SK-N-MC (cell line): ENCODE measurements around the gene ANKFN1.

Experiments
- EZH2 ChIP-seq: fragments of 200-600 bp; sonication (generic); IDR thresholded peaks from one replicate; pipeline ENCODE4 v1.6.1; 2017; ENCODE audit warnings: antibody characterized with exemption
- FOXP2 ChIP-seq: optimal IDR thresholded peaks from 2 replicates; pipeline ENCODE3; 2011; ENCODE audit warnings: mild to moderate bottlenecking, moderate library complexity; ENCODE audit not compliant: insufficient read depth; ENCODE audit errors: extremely low read length, control extremely low read depth
- POLR2AphosphoS5 ChIP-seq: IDR thresholded peaks from 2 replicates; pipeline ENCODE4 v1.6.1; 2012; ENCODE audit warnings: mild to moderate bottlenecking, low read depth, low read length, borderline replicate concordance

GRCh38 chr17:56316604-56317003 lies 163.3 kb downstream of the ANKFN1 start:
- no peak for TF ChIP-seq POLR2AphosphoS5
- no peak for TF ChIP-seq EZH2
- no peak for TF ChIP-seq FOXP2
